ENCODE measurements around the gene SFMBT1.
A peak's percentile ranks its signal among the peaks of the same experiment; 100 is the strongest.

The SFMBT1 gene

DNA sequence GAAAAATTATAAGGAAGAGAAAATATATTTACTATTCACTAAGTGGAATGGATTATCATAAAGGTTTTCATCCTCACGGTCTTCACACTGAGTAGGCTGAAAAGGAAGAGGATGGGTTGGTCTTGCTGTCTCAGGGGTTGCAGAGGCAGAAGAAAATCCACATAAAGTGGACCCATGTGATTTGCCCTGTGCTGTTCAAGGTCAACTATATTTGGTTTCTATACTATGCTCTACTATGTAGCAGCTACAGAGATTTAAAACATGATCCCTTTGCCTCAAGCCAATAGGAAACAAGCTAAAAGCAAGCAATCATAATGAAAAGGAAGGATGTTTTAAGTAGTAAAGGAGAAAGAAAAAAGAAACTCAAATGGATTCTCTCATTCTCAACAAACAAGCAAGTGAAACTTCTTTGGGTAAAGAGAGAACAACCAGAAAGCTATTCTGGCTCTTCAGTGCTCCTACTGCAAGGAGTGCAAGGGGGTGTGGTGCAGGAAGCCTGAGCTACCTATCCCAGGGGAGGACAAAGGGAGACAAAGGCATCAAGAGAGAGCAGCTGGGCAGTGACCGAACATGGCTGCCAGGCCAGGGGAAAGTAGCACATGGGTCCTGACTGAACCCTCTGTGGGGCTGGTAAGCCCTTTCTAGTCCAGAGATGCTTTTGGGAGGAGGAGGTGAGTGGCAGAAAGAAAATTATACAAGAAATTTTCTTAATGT, 35.9 kb downstream of the SFMBT1 start:
- intact Hi-C loops (cut with DNase I), result no loop called here
- no peak for DNase-seq

DNA sequence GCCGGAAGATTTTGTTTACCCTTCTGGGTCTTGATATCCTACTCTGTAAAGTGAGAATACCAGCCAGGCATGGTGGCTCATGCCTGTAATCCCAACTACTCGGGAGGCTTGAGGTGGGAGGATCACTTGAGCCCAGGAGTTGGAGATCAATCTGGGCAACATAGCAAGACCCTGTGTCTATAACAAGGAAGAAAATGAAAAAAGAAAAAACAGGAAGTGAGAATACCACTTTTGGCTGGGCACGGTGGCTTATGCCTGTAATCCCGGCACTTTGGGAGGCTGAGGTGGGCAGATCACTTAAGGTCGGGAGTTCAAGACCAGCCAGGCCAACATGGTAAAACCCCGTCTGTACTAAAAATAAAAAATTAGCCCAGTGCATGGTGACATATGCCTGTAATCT, 36.9 kb downstream of the SFMBT1 start:
- DNase-seq, result no peak
- intact Hi-C loops (cut with DNase I), result no loop called here

DNA sequence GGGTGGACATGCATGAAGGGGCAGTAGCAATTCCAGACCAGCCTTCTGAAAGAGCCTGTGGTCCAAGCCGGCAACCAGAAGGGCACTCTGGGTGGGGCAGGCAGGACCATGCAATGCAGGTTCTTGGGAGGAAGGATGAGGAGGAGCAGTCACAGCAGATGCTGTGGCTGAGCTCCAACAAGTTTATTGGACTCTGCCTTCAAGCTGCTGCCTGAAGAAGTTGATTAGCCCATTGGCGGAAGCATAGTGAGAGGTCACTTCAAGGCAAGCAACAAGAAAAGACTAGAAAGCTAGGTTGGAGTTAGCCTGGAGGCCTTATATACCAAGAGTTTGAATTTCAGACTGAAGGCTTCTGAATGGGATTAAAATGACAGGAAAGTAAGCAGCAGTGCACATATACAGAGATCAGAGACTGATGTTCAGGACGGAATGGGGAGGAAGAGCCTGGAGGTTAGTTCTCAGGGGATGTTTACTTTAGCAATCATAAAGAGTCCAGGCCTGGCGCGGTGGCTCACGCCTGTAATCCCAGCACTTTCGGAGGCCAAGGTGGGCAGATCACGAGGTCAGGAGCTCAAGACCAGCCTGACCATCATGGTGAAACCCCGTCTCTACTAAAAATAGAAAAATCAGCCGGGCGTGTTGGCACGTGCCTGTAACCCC, 39.9 kb downstream of the SFMBT1 start:
- intact Hi-C loops (cut with DNase I), result no loop called here
- no peak for DNase-seq

DNA sequence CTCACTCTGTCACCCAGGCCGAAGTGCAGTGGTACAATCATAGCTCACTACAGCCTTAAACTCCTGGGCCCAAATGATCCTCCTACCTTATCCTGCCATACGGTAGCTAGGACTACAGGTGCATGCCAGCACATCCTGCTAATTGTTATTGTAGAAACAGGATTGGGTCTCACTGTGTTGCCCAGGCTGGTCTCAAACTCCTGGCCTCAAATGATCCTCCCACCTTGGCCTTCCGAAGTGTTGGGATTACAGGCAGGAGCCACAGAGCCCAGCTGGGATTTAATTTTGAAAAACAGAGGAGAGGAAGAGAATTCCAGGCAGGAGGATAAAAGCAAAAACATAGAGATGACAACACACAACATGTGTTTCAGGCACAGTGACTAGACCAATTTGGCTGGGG, 40.5 kb downstream of the SFMBT1 start:
- DNase-seq, result no peak
- intact Hi-C loops (cut with DNase I), result no loop called here

DNA sequence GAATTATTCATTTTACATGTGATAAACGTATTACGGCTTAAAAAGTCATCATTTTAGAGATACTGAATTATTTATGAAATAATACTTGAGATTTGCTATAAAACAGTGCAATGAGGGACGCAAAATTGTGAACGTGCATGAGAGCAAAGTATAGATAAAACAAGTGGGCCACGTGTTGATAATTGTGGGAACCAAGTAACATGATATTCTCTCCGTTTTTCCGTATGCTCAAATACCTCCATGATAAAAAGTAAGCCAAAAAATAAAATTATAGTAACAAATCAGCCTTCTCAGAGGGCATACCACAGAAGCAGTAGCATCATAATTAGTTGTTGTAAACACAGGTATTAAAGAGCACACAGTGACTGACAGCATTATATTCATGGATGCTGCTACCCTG, 42.6 kb downstream of the SFMBT1 start:
- intact Hi-C loops (cut with DNase I), result no loop called here
- DNase-seq, result no peak

DNA sequence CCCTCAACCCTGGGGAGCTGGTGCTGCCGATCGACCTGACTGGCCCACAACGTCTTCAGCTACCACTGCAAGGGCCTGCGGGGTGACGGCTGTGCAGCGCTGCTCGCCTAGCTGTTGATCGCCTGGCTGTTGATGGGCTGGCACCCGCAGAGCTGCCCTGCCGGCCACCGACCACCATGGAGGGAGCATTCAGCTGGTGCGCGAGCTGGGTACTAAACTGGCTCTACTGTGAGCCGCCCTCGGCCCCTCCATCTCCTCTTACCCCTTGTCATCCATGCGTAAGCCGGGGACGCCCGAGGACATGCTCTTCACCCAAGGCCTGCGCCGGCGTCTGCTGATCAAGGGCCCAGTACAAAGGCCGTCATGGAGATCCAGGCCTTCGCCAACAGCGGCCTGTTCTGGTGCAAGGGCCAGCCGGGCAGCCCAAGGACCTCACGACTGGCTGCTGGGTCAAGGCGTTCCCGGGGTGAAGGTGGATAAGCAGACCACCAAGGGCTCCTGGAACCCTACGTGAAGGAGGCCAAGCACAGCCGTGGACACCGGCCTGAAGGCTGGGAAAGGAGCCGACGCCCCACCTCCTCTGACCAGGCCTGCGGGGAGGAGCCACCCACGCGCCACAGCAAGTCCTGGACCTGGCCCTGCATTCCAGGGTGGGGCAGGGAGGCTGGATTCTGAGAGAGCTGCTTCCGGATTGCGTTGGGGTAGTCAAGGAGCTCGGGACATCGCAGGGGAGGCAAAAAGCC, 46.9 kb downstream of the SFMBT1 start:
- intact Hi-C loops (cut with DNase I), result no loop called here
- peak in 2 of 10 donors; percentile 59 to 86 for DNase-seq

DNA sequence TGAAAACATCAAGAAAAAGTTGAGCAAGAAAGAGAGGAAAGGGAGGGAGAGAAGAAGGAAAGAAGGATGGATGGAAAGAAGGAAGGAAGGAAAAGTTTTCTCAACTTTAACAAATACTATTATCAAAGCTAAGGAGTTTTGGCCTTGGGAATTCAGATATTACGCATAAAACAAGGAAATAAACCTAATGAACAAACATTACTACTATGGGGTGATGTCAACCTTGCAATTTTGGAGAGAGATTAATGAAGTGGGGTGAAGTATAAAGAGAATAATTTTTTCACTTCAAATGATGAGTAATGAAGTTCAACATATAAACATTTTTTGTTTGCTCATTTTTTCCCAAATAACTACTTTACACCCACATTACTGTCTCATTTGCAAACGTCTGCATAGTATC, 55.2 kb downstream of the SFMBT1 start:
- no peak for DNase-seq
- intact Hi-C loops (cut with DNase I), result no loop called here

DNA sequence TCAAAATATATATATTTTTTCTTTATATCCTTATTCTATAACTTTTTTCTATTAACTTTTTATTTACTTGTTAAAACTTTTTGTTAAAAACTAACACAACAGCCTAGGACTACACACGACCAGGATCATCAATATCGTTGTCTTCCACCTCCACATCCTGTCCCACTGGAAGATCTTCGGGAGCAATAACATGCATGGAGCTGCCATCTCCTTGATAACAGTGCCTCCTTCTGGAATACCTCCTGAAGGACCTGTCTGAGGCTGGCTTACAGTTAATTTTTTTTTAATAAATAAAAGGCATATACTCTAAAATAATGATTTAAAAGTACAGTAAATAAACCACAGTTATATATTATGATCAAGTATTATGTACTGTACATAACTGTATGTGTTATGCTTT, 58.9 kb downstream of the SFMBT1 start:
- intact Hi-C loops (cut with DNase I), result no loop called here
- no peak for DNase-seq

DNA sequence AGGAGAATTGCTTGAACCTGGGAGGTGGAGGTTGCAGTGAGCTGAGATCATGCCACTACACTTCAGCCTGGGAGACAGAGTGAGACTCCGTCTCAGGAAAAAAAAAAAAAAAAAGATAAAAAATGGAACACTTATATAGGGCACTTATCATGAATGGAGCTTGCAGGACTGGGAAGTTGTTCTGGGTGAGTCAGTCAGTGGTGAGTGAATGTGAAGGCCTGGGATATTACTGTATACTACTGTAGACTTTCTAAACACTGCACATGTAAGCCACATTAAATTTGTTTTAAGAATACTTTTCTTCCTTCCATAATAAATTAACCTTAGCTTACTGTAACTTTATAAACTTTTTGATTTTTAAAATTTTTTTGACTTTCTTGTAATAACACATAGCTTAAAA, 59.8 kb downstream of the SFMBT1 start:
- intact Hi-C loops (cut with DNase I), result no loop called here
- DNase-seq, result no peak

DNA sequence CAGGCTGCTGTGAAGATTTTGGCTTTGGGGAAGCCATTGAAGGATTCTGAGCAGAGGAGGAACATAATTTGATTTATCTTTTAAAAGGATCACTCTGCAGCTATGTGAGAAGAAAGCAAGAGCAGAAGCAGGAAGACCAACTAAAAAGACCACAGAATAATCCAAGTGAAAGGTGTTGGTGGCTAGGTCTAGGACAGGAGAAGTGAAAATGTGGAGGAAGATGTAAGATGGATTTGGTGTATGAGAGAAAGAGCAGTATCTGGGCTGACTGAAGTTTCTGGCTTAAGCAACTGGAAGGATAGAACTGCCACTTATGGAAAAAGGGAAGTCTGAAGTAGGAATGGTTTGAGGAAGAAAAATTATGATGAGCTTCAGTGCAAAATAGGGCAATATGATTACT, 62.0 kb downstream of the SFMBT1 start:
- intact Hi-C loops (cut with DNase I), result no loop called here
- DNase-seq, result no peak

DNA sequence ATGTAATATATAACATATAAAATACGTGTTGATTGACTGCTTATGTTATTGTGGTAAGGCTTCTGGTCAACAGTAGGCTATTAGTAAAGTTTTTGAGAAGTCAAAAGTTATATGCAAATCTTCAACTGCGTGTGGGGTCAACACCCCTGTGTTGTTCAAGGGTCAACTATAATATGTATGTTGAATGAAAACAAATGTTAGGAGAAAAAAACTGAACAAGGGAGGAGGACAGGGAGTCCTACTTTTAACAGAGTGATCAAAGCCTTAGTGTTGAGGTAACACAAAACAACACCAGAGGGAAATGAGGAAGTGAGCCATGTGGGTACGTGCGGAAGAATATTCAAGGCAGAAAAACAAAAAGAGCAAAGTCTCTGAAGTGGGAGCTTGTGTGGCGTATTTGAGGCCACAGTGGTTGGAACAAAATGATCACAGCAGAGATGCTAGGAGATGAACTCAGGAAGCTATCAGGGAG, 62.5 kb downstream of the SFMBT1 start:
- DNase-seq, result no peak
- intact Hi-C loops (cut with DNase I), result no loop called here

DNA sequence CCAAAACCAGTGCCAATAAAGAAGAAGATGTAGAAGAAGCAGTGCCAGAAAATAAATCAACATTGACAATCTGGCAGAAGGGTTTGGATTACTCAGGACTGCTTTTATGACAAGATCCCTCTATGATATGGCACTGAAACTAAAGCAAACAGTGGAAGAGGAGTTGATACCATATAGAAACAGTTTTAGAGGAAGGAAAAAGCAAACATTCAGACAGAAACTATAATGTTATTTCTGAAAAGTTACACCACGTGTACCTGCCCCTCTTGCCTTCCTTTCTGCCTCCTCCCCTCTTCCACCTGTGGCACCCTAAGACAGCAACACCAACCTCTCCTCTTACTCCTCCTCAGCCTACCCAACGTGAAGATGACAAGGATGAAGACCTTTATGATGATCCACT, 63.0 kb downstream of the SFMBT1 start:
- intact Hi-C loops (cut with DNase I), result no loop called here
- DNase-seq, result no peak

DNA sequence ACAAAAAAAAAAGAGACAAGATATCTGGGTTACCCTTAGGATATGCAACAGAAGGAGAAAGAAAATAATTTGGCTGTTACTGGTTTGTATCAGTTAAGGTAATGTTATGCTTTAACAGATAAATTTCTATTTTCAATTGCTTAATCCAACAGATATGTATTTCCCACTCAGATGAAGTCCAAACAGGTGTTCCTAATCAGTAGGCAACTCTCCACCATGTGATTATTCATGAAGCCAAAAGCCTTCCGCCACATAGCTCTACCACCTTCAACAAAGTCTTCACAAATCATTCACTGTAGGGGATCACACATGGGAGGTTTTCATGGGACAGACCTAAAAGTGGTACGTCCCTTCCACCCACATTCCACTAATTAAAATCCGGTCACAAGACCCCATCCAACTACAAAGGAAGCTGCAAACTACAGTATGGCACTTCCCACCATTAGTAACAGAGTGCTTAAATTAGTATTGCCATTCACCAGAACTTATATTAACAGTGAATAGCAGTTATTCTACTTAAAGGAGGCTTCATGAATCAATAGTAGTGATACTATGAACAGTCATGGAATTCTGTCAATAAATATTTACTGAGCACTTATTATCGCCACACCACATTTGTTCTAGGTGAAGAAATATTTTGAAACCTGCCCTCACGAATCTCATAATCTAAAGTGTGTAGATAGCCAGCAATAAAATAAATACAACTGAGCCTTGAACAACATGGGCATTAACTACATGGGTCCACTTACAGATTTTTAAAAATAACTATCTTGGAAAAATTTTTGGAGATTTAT, 66.5 kb downstream of the SFMBT1 start:
- no peak for DNase-seq
- intact Hi-C loops (cut with DNase I), result no loop called here

DNA sequence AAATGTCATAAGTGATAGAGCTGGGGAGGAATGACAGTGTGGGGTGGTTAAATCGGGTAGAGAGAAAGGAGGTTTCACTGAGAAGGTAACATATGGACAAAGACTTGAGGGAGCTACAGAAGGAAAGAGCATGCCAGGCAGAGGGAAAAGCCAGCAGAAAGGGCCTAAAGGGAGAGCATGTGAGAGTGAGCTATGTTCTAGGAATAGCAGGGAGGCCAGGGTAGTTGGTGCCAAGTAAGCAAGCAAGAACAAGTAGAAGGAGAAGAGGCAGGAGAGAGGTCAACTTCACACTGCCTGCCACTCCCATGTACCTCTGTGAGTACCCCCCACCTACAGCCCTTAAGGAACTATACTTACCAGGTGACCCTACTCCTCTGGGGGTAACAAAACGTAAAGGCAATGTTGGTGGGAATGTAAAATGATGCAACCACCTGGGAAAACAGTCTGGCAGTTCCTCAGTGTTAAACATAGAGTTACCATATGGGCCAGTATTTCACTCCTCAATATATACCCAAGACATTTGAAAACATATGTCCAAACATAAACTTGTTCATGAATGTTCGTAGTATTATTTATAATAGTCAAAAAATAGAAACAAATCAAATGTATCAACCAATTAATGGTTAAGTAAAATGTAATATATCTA, 67.6 kb downstream of the SFMBT1 start:
- intact Hi-C loops (cut with DNase I), result no loop called here
- DNase-seq, result no peak

DNA sequence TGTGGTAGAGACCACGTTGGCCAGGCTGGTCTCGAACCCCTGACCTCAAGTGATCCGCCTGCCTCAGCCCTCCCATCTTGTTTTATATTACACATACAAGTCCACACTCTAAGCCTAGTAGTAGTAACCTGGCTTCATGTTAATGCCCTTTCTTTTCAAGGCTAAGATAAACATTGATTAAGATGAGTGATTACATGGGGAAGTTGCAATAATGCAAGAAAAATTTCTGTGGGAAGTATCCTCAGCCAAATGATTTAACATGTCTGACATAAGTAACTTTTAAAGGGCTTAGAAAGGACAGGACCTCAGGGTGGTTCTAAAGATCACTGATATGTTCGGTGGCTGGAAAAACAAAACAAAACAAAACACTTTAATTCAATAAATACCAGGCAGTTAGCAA, 72.1 kb downstream of the SFMBT1 start:
- intact Hi-C loops (cut with DNase I), result no loop called here

DNA sequence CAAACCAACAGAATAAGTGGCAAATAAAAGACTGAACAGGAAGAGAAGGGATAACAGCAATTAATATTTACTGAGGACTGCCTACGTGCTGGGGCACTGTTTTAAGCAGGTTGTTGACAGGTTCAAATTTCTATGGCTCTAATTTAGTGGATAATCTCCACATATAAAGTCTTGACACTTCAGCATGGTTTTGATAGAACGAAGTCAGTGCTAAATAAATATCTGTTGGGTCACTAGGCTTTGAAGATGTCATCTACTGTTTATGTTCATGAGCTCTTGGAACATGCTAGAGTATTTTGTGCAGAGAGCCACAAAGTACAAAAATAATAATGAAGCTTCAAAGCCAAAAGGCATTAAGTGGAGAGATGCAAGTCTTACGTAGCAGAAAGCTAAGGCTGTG, 74.0 kb downstream of the SFMBT1 start:
- intact Hi-C loops (cut with DNase I), result no loop called here
- DNase-seq, result no peak

More for the DNA sequence above, 72.1 kb downstream of the SFMBT1 start:
- no peak for DNase-seq

DNA sequence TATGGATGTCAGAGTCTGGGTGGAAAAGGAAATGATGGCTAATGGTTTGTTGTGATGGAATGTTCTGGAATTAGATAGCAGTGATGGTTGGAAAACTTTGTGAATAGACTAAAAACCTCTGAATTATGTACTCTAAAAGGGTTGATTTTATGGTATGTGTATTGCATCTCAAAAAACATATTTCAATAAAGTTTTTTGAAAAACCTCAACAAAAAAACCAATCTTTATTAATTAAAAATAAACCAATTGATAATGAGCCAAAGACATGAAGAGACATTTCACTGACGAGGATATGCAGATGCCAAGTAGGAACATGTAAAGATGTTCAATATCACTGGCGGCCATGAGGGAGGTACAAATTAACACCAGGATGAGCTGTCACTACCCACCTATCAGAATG, 78.5 kb downstream of the SFMBT1 start:
- intact Hi-C loops (cut with DNase I), result no loop called here
- DNase-seq, result no peak

DNA sequence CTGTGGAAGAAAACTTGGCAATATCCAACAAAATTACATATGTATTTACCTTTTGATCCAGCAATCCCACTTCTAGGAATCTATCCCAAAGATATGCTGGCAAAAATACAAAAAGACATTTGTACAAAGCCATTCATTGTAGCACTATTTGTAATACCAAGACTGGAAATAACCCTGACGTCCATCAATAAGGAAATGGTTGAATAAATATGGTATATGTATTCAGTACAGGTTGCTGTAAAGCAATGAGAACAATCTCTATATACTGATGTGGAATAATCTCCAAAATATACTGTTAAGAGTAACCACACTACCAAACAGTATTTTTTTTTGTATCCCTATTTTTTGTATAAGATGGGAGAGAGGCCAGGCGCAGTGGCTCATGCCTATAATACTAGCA, 83.7 kb downstream of the SFMBT1 start:
- no peak for DNase-seq
- intact Hi-C loops (cut with DNase I), result no loop called here

DNA sequence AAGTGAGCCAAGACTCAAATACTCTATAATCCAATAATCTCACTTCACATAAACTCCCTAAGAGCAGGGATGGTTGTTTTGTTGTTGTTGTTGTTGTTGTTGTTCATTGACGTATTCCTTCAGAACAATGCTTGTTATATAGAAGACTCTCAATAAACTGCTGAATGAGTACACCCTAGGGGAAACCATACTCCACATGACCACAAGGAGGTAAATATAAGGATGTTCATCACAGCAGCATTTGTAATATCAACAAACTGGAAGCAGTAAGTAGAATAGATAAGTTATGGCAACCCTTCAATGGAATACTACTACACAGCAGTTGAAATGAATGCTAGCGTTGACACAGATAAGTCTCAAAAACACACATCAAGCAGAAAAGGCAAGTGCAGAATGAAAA, 86.1 kb downstream of the SFMBT1 start:
- DNase-seq, result no peak
- intact Hi-C loops (cut with DNase I), result no loop called here

DNA sequence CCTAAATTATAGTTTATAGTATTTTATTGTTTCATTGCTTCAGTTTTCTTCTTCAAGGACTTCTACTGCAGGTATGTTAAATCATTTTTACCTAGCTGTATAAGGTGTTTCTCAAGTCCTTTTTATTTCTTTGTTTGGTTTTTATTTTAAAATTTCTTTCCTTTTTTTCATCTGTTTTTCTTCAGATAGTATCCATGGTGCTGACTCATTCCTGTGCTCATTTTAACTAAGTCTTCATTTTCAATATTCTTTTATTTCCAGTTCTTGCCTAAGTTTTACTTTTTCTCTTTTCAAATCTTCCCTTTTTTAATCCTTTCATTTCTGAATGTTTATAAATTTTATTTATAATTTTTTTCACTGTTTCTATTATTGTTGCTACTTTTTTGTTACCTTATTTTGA, 106.3 kb downstream of the SFMBT1 start:
- DNase-seq, result no peak
- intact Hi-C loops (cut with DNase I), result no loop called here

Measured in posterior cingulate gyrus (tissue), 11 donors.